HCT116 (cell line): ENCODE results near the gene APC2. TPM values are rescaled to one million over a fixed set of nuclear protein-coding genes. Genes with fewer than 3 reads are reported as not detected.

Experiments
- ATAC-seq: fragments of 200-7000 bp; cut with Tn5 transposase; 2 replicates; pipeline ENCODE4 v1.9.1; 2020; ENCODE audit warnings: mild to moderate bottlenecking, moderate library complexity
- BruUV-seq: library from RNA; stranded (reverse); fragments of 400-500 nt; replicated peaks from 2 replicates; lab custom pipeline; 2021; lab: Mats Ljungman, UMichigan
- CTCF ChIA-PET: fragments of 300-600 bp; sonication (Branson Sonifier 250); formaldehyde crosslinking; loops from one replicate; lab custom pipeline; 2021; ENCODE audit warnings: antibody characterized with exemption; lab: Charles Lee
- POLR2A ChIA-PET: fragments of 300-600, 350-600 bp; sonication (Branson Sonifier 250); formaldehyde crosslinking; loops from one replicate; lab custom pipeline; 2021; ENCODE audit warnings: antibody characterized with exemption; lab: Charles Lee
- RAD21 ChIA-PET, 2 experiments: fragments of 300-600 bp; sonication (Branson Sonifier 250); formaldehyde crosslinking; loops; one replicate each; lab custom pipeline; 2023; ENCODE audit warnings: low total read pairs in 2 of 2; ENCODE audit not compliant: uncharacterized antibody in 2 of 2, unreplicated experiment in 2 of 2, low non-redundant PET in 1 of 2; lab: Charles Lee
- DNase-seq: peaks from one replicate; pipeline ENCODE4 v3.0.0-alpha.2; 2010; ENCODE audit warnings: low read depth, low spot score
- H2AFZ ChIP-seq: fragments of 200-600 bp; shearing (Covaris generic), sonication (generic); 2 replicates; pipeline ENCODE4 v1.6.1; 2017; ENCODE audit warnings: low read depth, mixed run types, mixed read lengths, antibody characterized with exemption, low read length; ENCODE audit not compliant: poor library complexity, severe bottlenecking
- H3K27ac ChIP-seq: 2 replicates; pipeline ENCODE4 v1.5.1; 2012; ENCODE audit warnings: low read depth, low read length
- H3K27me3 ChIP-seq: fragments of 200-600 bp; sonication (generic); 2 replicates; pipeline ENCODE4 v1.6.1; 2016; ENCODE audit warnings: mixed run types, low read length, mixed read lengths; ENCODE audit not compliant: insufficient read depth
- H3K36me3 ChIP-seq, 2 experiments: fragments of 200-500 bp in 1 of 2; fragments of 200-600 bp in 1 of 2; sonication (Bioruptor generic) in 1 of 2; sonication (generic) in 1 of 2; 2 replicates each; pipeline versions ENCODE4 v1.5.1 to v1.6.1; 2014 to 2016; ENCODE audit warnings: low read length in 2 of 2, inconsistent platforms in 1 of 2, mixed read lengths in 1 of 2, mixed run types in 1 of 2; ENCODE audit not compliant: insufficient read depth in 2 of 2, control insufficient read depth in 1 of 2
- H3K4me1 ChIP-seq, 2 experiments: fragments of 200-600 bp in 1 of 2; sonication (generic) in 1 of 2; 2 replicates each; pipeline versions ENCODE4 v1.5.1 to v1.6.1; 2012 to 2017; ENCODE audit warnings: low read length in 2 of 2, inconsistent platforms in 1 of 2, mild to moderate bottlenecking in 1 of 2, mixed read lengths in 1 of 2, mixed run types in 1 of 2, moderate library complexity in 1 of 2; ENCODE audit not compliant: insufficient read depth in 2 of 2, control insufficient read depth in 1 of 2
- H3K4me2 ChIP-seq: fragments of 200-600 bp; sonication (generic); 2 replicates; pipeline ENCODE4 v1.6.1; 2017; ENCODE audit warnings: mixed run types, low read length, mixed read lengths
- H3K4me3 ChIP-seq, 2 experiments: fragments of 200-600 bp in 1 of 2; sonication (generic) in 1 of 2; replicated peaks in 1 of 2; 2 replicates each; pipeline ENCODE4 v1.5.1; 2011 to 2016; ENCODE audit warnings: low read length in 2 of 2, control low read depth in 1 of 2, low read depth in 1 of 2, mild to moderate bottlenecking in 1 of 2, mixed read lengths in 1 of 2, mixed run types in 1 of 2
- H3K79me2 ChIP-seq: fragments of 200-600 bp; sonication (generic); 2 replicates; pipeline ENCODE4 v1.6.1; 2017; ENCODE audit warnings: mild to moderate bottlenecking, mixed run types, low read length, moderate library complexity, mixed read lengths; ENCODE audit not compliant: insufficient read depth
- H3K9ac ChIP-seq: fragments of 200-600 bp; sonication (generic); 2 replicates; pipeline ENCODE4 v1.6.1; 2016; ENCODE audit warnings: low read length, mixed read lengths
- H3K9me2 ChIP-seq: fragments of 200-600 bp; sonication (generic), shearing (Covaris generic); 2 replicates; pipeline ENCODE4 v1.6.1; 2017; ENCODE audit warnings: mixed run types, mild to moderate bottlenecking, moderate library complexity; ENCODE audit not compliant: insufficient read depth
- H3K9me3 ChIP-seq, 2 experiments: fragments of 200-500 bp in 1 of 2; fragments of 200-600 bp in 1 of 2; sonication (Bioruptor generic) in 1 of 2; sonication (generic) in 1 of 2; 2 replicates each; pipeline ENCODE4 v1.6.1; 2014 to 2017; ENCODE audit warnings: low read length in 2 of 2, mixed read lengths in 2 of 2, inconsistent platforms in 1 of 2, low read depth in 1 of 2, mild to moderate bottlenecking in 1 of 2, mixed run types in 1 of 2, moderate library complexity in 1 of 2; ENCODE audit not compliant: control insufficient read depth in 1 of 2, insufficient read depth in 1 of 2
- H4K20me1 ChIP-seq: fragments of 200-600 bp; sonication (generic), shearing (Covaris generic); 2 replicates; pipeline ENCODE4 v1.6.1; 2017; ENCODE audit warnings: mixed run types, mild to moderate bottlenecking, moderate library complexity; ENCODE audit not compliant: insufficient read depth
- JUND ChIP-seq: IDR thresholded peaks from 2 replicates; pipeline ENCODE4 v1.6.1; 2012
- MAX ChIP-seq: IDR thresholded peaks from 2 replicates; pipeline ENCODE4 v1.6.1; 2012
- POLR2AphosphoS5 ChIP-seq: IDR thresholded peaks from 2 replicates; pipeline ENCODE4 v1.6.1; 2011; ENCODE audit warnings: mild to moderate bottlenecking, low read depth, low read length, moderate library complexity
- SP1 ChIP-seq: IDR thresholded peaks from 2 replicates; pipeline ENCODE4 v1.6.1; 2012; ENCODE audit warnings: low read depth
- ZFX ChIP-seq: fragments of 450-650 bp; IDR thresholded peaks from 2 replicates; pipeline ENCODE4 v1.6.1; 2017
- intact Hi-C: fragments of 100-400 bp; cut with micrococcal nuclease; formaldehyde crosslinking; loops from 2 replicates; pipeline ENCODE4 v1.10.0; 2022
- total RNA-seq: library from RNA; stranded (reverse); gene quantifications from one replicate; pipeline ENCODE4 v1.2.1, GENCODE V29; 2021; ENCODE audit not compliant: unreplicated experiment

The APC2 gene
- total RNA-seq, 1 experiment from 2014 or later, result 1.6 TPM

DNA sequence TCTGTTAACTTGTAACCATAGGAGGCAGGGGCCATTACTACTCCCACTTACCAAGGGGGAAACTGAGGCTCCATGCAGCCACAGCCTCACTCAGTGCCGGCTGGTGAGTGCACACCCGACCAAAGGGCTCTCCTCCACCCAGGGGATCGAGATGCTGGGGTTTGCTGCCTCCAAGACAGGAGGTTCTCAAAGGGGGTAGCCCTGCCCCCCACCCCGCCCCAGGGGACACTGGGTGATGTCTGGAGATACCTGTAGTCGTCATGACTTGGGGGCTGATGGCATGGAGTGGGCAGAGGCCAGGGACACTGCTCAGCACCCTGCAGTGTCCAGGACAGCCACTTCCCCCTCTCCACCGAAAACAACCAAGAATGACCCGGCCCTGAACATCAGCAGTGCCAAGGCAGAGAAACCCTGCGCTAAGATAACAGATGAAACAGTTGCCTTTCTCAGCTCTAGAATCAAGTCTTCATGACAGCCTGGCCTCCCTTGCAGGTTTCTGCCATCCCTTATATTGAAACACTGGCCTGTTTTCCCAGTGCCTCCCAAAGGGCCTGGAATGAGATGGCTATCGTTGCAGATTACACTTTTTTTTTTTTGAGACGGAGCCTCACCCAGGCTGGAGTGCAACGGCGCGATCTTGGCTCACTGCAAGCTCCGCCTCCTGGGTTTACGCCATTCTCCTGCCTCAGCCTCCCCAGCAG, 44.3 kb downstream of the APC2 start:
- intact Hi-C loops, result no loop called here
- TF ChIP-seq MAX (no peak), POLR2AphosphoS5 (no peak), JUND (no peak), SP1 (no peak)
- no peaks in the 10 kb centered on the region for H3K9me3 ChIP-seq
- no peak overlapping the region for H3K4me3 ChIP-seq
- no peaks in the 10 kb centered on the region for H3K9me2 ChIP-seq
- no peak overlapping the region for H3K27ac ChIP-seq
- no peak overlapping the region for H2AFZ ChIP-seq
- H3K27me3 ChIP-seq, result no peaks in the 10 kb centered on the region
- BruUV-seq, result no TSS peak
- ChIA-PET RAD21 (no interaction called here), POLR2A (no interaction called here), CTCF (no interaction called here)
- no peak for ATAC-seq
- no peak overlapping the region for H3K4me2 ChIP-seq
- H3K4me1 ChIP-seq, result peaks cover 19 to 33% of the 10 kb centered on the region in 2 experiments
- H3K36me3 ChIP-seq, result no peaks in the 10 kb centered on the region
- peaks cover 7% of the 10 kb centered on the region; the same call in 1 of the 2 replicates for H3K79me2 ChIP-seq
- H4K20me1 ChIP-seq, result no peaks in the 10 kb centered on the region
- no peak for DNase-seq
- H3K9ac ChIP-seq, result no peak overlapping the region

DNA sequence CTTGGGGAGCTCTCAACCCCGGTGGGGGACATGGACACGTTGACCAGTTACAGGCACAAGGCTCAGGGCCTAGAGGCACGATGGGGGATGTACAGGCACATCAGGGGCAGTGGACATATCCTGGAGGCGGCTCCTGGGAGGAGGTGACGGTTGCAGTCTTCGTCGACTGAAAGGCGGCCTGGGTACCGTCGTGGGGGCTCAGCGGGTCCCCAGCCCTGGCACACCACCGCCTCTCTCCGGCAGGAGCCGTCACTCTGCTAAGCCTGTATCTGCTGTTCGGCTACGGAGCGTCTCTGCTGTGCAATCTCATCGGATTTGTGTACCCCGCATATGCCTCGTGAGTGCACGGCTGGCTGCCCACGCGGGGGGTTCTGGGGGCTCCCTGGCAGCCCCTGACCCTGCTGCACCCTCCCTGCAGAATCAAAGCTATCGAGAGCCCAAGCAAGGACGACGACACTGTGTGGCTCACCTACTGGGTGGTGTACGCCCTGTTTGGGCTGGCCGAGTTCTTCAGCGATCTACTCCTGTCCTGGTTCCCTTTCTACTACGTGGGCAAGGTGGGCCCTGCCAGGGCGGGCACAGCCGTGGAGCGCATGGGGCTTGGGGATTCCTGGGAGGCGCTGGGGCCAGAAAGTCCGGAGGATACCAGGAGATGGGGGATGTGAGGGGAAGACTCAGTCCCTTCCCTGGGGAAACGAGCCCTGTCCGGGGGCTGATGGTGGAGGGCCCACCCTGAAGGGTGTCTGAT, 45.3 kb downstream of the APC2 start:
- ChIA-PET CTCF (no interaction called here), POLR2A (no interaction called here), RAD21 (no interaction called here)
- no peak for TF ChIP-seq ZFX
- Histone ChIP-seq H3K9me2 (no peaks in the 10 kb centered on the region), H3K9ac (no peak overlapping the region), H3K79me2 (peaks cover 7% of the 10 kb centered on the region; the same call in 1 of the 2 replicates), H2AFZ (no peak overlapping the region), H3K36me3 (no peaks in the 10 kb centered on the region), H3K4me1 (peaks cover 13 to 26% of the 10 kb centered on the region in 2 experiments; a peak in 3 of 4 replicates), H3K9me3 (no peaks in the 10 kb centered on the region), H3K27ac (no peak overlapping the region), H3K4me3 (no peak overlapping the region), H3K27me3 (no peaks in the 10 kb centered on the region), H3K4me2 (no peak overlapping the region), H4K20me1 (no peaks in the 10 kb centered on the region)
- no peak for ATAC-seq
- BruUV-seq, result no TSS peak
- intact Hi-C loops, result no loop called here
- DNase-seq, result no peak
